HCT116 (cell line): ENCODE results near the gene HOXD13. TPM values are rescaled to one million over a fixed set of nuclear protein-coding genes. Genes with fewer than 3 reads are reported as not detected.
A peak's percentile ranks its signal among the peaks of the same experiment; 100 is the strongest.

Experiments
- ATAC-seq: fragments of 200-7000 bp; cut with Tn5 transposase; 2 replicates; pipeline ENCODE4 v1.9.1; 2020; ENCODE audit warnings: mild to moderate bottlenecking, moderate library complexity
- BruUV-seq: library from RNA; stranded (reverse); fragments of 400-500 nt; replicated peaks from 2 replicates; lab custom pipeline; 2021; lab: Mats Ljungman, UMichigan
- CTCF ChIA-PET: fragments of 300-600 bp; sonication (Branson Sonifier 250); formaldehyde crosslinking; loops from one replicate; lab custom pipeline; 2021; ENCODE audit warnings: antibody characterized with exemption; lab: Charles Lee
- POLR2A ChIA-PET: fragments of 300-600, 350-600 bp; sonication (Branson Sonifier 250); formaldehyde crosslinking; loops from one replicate; lab custom pipeline; 2021; ENCODE audit warnings: antibody characterized with exemption; lab: Charles Lee
- RAD21 ChIA-PET, 2 experiments: fragments of 300-600 bp; sonication (Branson Sonifier 250); formaldehyde crosslinking; loops; one replicate each; lab custom pipeline; 2023; ENCODE audit warnings: low total read pairs in 2 of 2; ENCODE audit not compliant: uncharacterized antibody in 2 of 2, unreplicated experiment in 2 of 2, low non-redundant PET in 1 of 2; lab: Charles Lee
- DNase-seq: peaks from one replicate; pipeline ENCODE4 v3.0.0-alpha.2; 2010; ENCODE audit warnings: low read depth, low spot score
- H2AFZ ChIP-seq: fragments of 200-600 bp; shearing (Covaris generic), sonication (generic); 2 replicates; pipeline ENCODE4 v1.6.1; 2017; ENCODE audit warnings: low read depth, mixed run types, mixed read lengths, antibody characterized with exemption, low read length; ENCODE audit not compliant: poor library complexity, severe bottlenecking
- H3K27ac ChIP-seq: 2 replicates; pipeline ENCODE4 v1.5.1; 2012; ENCODE audit warnings: low read depth, low read length
- H3K27me3 ChIP-seq: fragments of 200-600 bp; sonication (generic); 2 replicates; pipeline ENCODE4 v1.6.1; 2016; ENCODE audit warnings: mixed run types, low read length, mixed read lengths; ENCODE audit not compliant: insufficient read depth
- H3K36me3 ChIP-seq, 2 experiments: fragments of 200-500 bp in 1 of 2; fragments of 200-600 bp in 1 of 2; sonication (Bioruptor generic) in 1 of 2; sonication (generic) in 1 of 2; 2 replicates each; pipeline versions ENCODE4 v1.5.1 to v1.6.1; 2014 to 2016; ENCODE audit warnings: low read length in 2 of 2, inconsistent platforms in 1 of 2, mixed read lengths in 1 of 2, mixed run types in 1 of 2; ENCODE audit not compliant: insufficient read depth in 2 of 2, control insufficient read depth in 1 of 2
- H3K4me1 ChIP-seq, 2 experiments: fragments of 200-600 bp in 1 of 2; sonication (generic) in 1 of 2; 2 replicates each; pipeline versions ENCODE4 v1.5.1 to v1.6.1; 2012 to 2017; ENCODE audit warnings: low read length in 2 of 2, inconsistent platforms in 1 of 2, mild to moderate bottlenecking in 1 of 2, mixed read lengths in 1 of 2, mixed run types in 1 of 2, moderate library complexity in 1 of 2; ENCODE audit not compliant: insufficient read depth in 2 of 2, control insufficient read depth in 1 of 2
- H3K4me2 ChIP-seq: fragments of 200-600 bp; sonication (generic); 2 replicates; pipeline ENCODE4 v1.6.1; 2017; ENCODE audit warnings: mixed run types, low read length, mixed read lengths
- H3K4me3 ChIP-seq, 2 experiments: fragments of 200-600 bp in 1 of 2; sonication (generic) in 1 of 2; replicated peaks in 1 of 2; 2 replicates each; pipeline ENCODE4 v1.5.1; 2011 to 2016; ENCODE audit warnings: low read length in 2 of 2, control low read depth in 1 of 2, low read depth in 1 of 2, mild to moderate bottlenecking in 1 of 2, mixed read lengths in 1 of 2, mixed run types in 1 of 2
- H3K79me2 ChIP-seq: fragments of 200-600 bp; sonication (generic); 2 replicates; pipeline ENCODE4 v1.6.1; 2017; ENCODE audit warnings: mild to moderate bottlenecking, mixed run types, low read length, moderate library complexity, mixed read lengths; ENCODE audit not compliant: insufficient read depth
- H3K9ac ChIP-seq: fragments of 200-600 bp; sonication (generic); 2 replicates; pipeline ENCODE4 v1.6.1; 2016; ENCODE audit warnings: low read length, mixed read lengths
- H3K9me2 ChIP-seq: fragments of 200-600 bp; sonication (generic), shearing (Covaris generic); 2 replicates; pipeline ENCODE4 v1.6.1; 2017; ENCODE audit warnings: mixed run types, mild to moderate bottlenecking, moderate library complexity; ENCODE audit not compliant: insufficient read depth
- H3K9me3 ChIP-seq, 2 experiments: fragments of 200-500 bp in 1 of 2; fragments of 200-600 bp in 1 of 2; sonication (Bioruptor generic) in 1 of 2; sonication (generic) in 1 of 2; 2 replicates each; pipeline ENCODE4 v1.6.1; 2014 to 2017; ENCODE audit warnings: low read length in 2 of 2, mixed read lengths in 2 of 2, inconsistent platforms in 1 of 2, low read depth in 1 of 2, mild to moderate bottlenecking in 1 of 2, mixed run types in 1 of 2, moderate library complexity in 1 of 2; ENCODE audit not compliant: control insufficient read depth in 1 of 2, insufficient read depth in 1 of 2
- H4K20me1 ChIP-seq: fragments of 200-600 bp; sonication (generic), shearing (Covaris generic); 2 replicates; pipeline ENCODE4 v1.6.1; 2017; ENCODE audit warnings: mixed run types, mild to moderate bottlenecking, moderate library complexity; ENCODE audit not compliant: insufficient read depth
- CBX3 ChIP-seq: IDR thresholded peaks from 2 replicates; pipeline ENCODE4 v1.6.1; 2012; ENCODE audit warnings: low read depth
- EGR1 ChIP-seq: IDR thresholded peaks from 2 replicates; pipeline ENCODE4 v1.6.1; 2012; ENCODE audit warnings: low read depth
- EZH2 ChIP-seq: fragments of 200-600 bp; sonication (generic); IDR thresholded peaks from 2 replicates; pipeline ENCODE4 v1.6.1; 2017; ENCODE audit warnings: antibody characterized with exemption, mixed run types
- JUND ChIP-seq: IDR thresholded peaks from 2 replicates; pipeline ENCODE4 v1.6.1; 2012
- POLR2A ChIP-seq: IDR thresholded peaks from 2 replicates; pipeline ENCODE4 v1.7.0; 2011; ENCODE audit warnings: borderline replicate concordance; ENCODE audit not compliant: insufficient read depth, insufficient read length; ENCODE audit errors: extremely low read depth
- POLR2AphosphoS5 ChIP-seq: IDR thresholded peaks from 2 replicates; pipeline ENCODE4 v1.6.1; 2011; ENCODE audit warnings: mild to moderate bottlenecking, low read depth, low read length, moderate library complexity
- REST ChIP-seq: IDR thresholded peaks from 2 replicates; pipeline ENCODE4 v1.6.1; 2012; ENCODE audit warnings: low read depth
- SIN3A ChIP-seq: IDR thresholded peaks from 2 replicates; pipeline ENCODE4 v1.6.1; 2012; ENCODE audit warnings: low read depth
- SP1 ChIP-seq: IDR thresholded peaks from 2 replicates; pipeline ENCODE4 v1.6.1; 2012; ENCODE audit warnings: low read depth
- SRF ChIP-seq: IDR thresholded peaks from 2 replicates; pipeline ENCODE4 v1.6.1; 2012; ENCODE audit warnings: low read depth
- TCF7L2 ChIP-seq: IDR thresholded peaks from 2 replicates; pipeline ENCODE4 v1.7.0; 2011; ENCODE audit warnings: borderline replicate concordance, inconsistent platforms; ENCODE audit not compliant: insufficient read depth, insufficient read length; ENCODE audit errors: extremely low read depth
- ZBTB33 ChIP-seq: IDR thresholded peaks from 2 replicates; pipeline ENCODE4 v1.6.1; 2011; ENCODE audit warnings: mild to moderate bottlenecking, low read length, moderate library complexity; ENCODE audit not compliant: insufficient replicate concordance; ENCODE audit errors: extremely low read depth
- ZFX ChIP-seq: fragments of 450-650 bp; IDR thresholded peaks from 2 replicates; pipeline ENCODE4 v1.6.1; 2017
- ZNF274 ChIP-seq: fragments of 200-500 bp; sonication (Bioruptor generic); IDR thresholded peaks from 2 replicates; pipeline ENCODE4 v1.6.1; 2014; ENCODE audit warnings: mild to moderate bottlenecking, low read depth, low read length, inconsistent platforms
- intact Hi-C: fragments of 100-400 bp; cut with micrococcal nuclease; formaldehyde crosslinking; loops from 2 replicates; pipeline ENCODE4 v1.10.0; 2022
- total RNA-seq: library from RNA; stranded (reverse); gene quantifications from one replicate; pipeline ENCODE4 v1.2.1, GENCODE V29; 2021; ENCODE audit not compliant: unreplicated experiment

The HOXD13 gene
- total RNA-seq, 1 experiment from 2014 or later: not detected

- CTCF ChIA-PET: interaction anchor here (0.6 to 6.5 kb wide), 19 partner anchors 9 to 1025 kb away, joined by 3 to 109 read pairs (median 6); partner anchors contain the start of gene HOXD8
- H3K27ac ChIP-seq: no peak overlapping the region
- H2AFZ ChIP-seq: peak overlapping the region; percentile 66
Measured at GRCh38 chr2:176139661-176140512, 47.4 kb downstream of the HOXD13 start.

More at GRCh38 chr2:176139661-176140512, 47.4 kb downstream of the HOXD13 start:
- Histone ChIP-seq H3K9me3 (no peaks in the 10 kb centered on the region), H3K27me3 (no peaks in the 10 kb centered on the region), H4K20me1 (no peaks in the 10 kb centered on the region), H3K9me2 (no peaks in the 10 kb centered on the region), H3K9ac (0 out of 2 replicates have a peak overlapping the region, but pooled peaks have one; percentile 23), H3K79me2 (no peaks in the 10 kb centered on the region), H3K36me3 (no peaks in the 10 kb centered on the region)
- no peak for ATAC-seq
- DNase-seq: no peak
- intact Hi-C loops: loop anchor here (1.0 kb wide), 3 partner anchors 315 to 498 kb away; no protein-coding TSS in a partner anchor
- no peak for TF ChIP-seq JUND
- no peak for TF ChIP-seq ZBTB33
- no peak for TF ChIP-seq EGR1
- TF ChIP-seq SIN3A: no peak
- no peak for TF ChIP-seq CBX3
- TF ChIP-seq TCF7L2: no peak
- no peak for TF ChIP-seq POLR2A
- no peak for TF ChIP-seq EZH2
- TF ChIP-seq REST: no peak
- no peak for TF ChIP-seq ZFX
- TF ChIP-seq POLR2AphosphoS5: no peak
- no peak for TF ChIP-seq SP1
- TF ChIP-seq ZNF274: no peak
- no peak for TF ChIP-seq SRF
- TF ChIP-seq, all 23 proteins: peak for 0
- RAD21 ChIA-PET: interaction anchor here (0.6 to 2.2 kb wide), 10 partner anchors 307 to 1106 kb away, joined by 3 to 16 read pairs (median 6); no protein-coding TSS in a partner anchor
- peak overlapping the region; percentile 78 for H3K4me2 ChIP-seq
- H3K4me3 ChIP-seq: peak overlapping the region; percentile 25 to 40; a peak in 3 of 4 replicates
- POLR2A ChIA-PET: interaction anchor here (1.1 kb wide), 1 partner anchor 415 kb away, joined by 4 read pairs; no protein-coding TSS in a partner anchor
- peaks cover 5 to 22% of the 10 kb centered on the region in 2 experiments; a peak in 3 of 4 replicates for H3K4me1 ChIP-seq
- no TSS peak for BruUV-seq
